K562 (cell line): ENCODE results near the gene SORT1. TPM values are rescaled to one million over a fixed set of nuclear protein-coding genes. Genes with fewer than 3 reads are reported as not detected.

Experiments used
- EP300 ChIP-seq: IDR thresholded peaks from 2 replicates; pipeline ENCODE4 v1.6.1; 2012; ENCODE audit warnings: low read length, improper control_type of control experiment
- GATAD2A ChIP-seq: fragments of 450-650 bp; IDR thresholded peaks from 2 replicates; pipeline ENCODE4 v1.6.1; 2017
- PRMT5 ChIP-seq: sonication (generic); formaldehyde crosslinking; IDR thresholded peaks from 2 replicates; pipeline ENCODE4 v1.5.0; 2020; ENCODE audit warnings: missing genetic modification reagents
- ZNF124 ChIP-seq: sonication (generic); formaldehyde crosslinking; IDR thresholded peaks from 2 replicates; pipeline ENCODE4 v1.8.1; 2022; ENCODE audit warnings: missing genetic modification reagents
- ZNF143 ChIP-seq: sonication (generic); formaldehyde crosslinking; IDR thresholded peaks from 2 replicates; pipeline ENCODE4 v1.9.0; 2022; ENCODE audit warnings: mild to moderate bottlenecking, missing genetic modification reagents
- ZNF316 ChIP-seq: fragments of 450-650 bp; IDR thresholded peaks from 2 replicates; pipeline ENCODE4 v1.6.1; 2016
- polyA plus RNA-seq, 8 experiments: library from polyadenylated mRNA; depleted of rRNA in 4 of 8; stranded (reverse) in 5 of 8; unstranded in 3 of 8; fragments of >200 nt; fragmentation: Nextera tagmentation in 2 of 8; fragmentation: Illumina TruSeq in 1 of 8; extraction: Ambion mirVana in 2 of 8; extraction: Trizol in 1 of 8; gene quantifications; 2 replicates each; pipeline versions ENCODE4 v1.2.1 to v1.2.3, GENCODE V29; 2011 to 2014; ENCODE audit warnings: inconsistent platforms in 1 of 8, missing spikeins in 1 of 8
- total RNA-seq, 7 experiments: library from RNA; depleted of rRNA in 6 of 7; stranded (reverse); fragments of >200 nt in 6 of 7; fragmentation: Illumina TruSeq in 2 of 7; extraction: Trizol in 2 of 7; gene quantifications; 2 replicates each; pipeline versions ENCODE4 v1.2.1 to v1.2.3, GENCODE V29; 2011 to 2021; ENCODE audit warnings: low replicate concordance in 1 of 7
- TF ChIP-seq, protein P1 (sequence below): fragments of 200-800 bp; sonication (Bioruptor generic); IDR thresholded peaks from 2 replicates; pipeline ENCODE4 v1.6.1; 2017; ENCODE audit warnings: missing genetic modification characterization, missing compliant biosample characterization
- TF ChIP-seq, protein P2 (sequence below): fragments of 450-650 bp; IDR thresholded peaks from 2 replicates; pipeline ENCODE4 v1.7.0; 2016; ENCODE audit warnings: borderline replicate concordance
- TF ChIP-seq, protein P3 (sequence below): sonication (generic); formaldehyde crosslinking; IDR thresholded peaks from 2 replicates; pipeline ENCODE4 v1.9.0; 2022; ENCODE audit warnings: mild to moderate bottlenecking, missing genetic modification reagents
- TF ChIP-seq, protein P4 (sequence below): sonication (generic); formaldehyde crosslinking; IDR thresholded peaks from 2 replicates; pipeline ENCODE4 v1.8.0; 2022; ENCODE audit warnings: mild to moderate bottlenecking, missing genetic modification reagents, borderline replicate concordance

The SORT1 gene
- total and polyA plus RNA-seq, 9 of the 15 experiments (the other 6 are each of a cell fraction or from before 2014, with no cell fraction given), result 27.4 to 112 (median 65.0) TPM

DNA sequence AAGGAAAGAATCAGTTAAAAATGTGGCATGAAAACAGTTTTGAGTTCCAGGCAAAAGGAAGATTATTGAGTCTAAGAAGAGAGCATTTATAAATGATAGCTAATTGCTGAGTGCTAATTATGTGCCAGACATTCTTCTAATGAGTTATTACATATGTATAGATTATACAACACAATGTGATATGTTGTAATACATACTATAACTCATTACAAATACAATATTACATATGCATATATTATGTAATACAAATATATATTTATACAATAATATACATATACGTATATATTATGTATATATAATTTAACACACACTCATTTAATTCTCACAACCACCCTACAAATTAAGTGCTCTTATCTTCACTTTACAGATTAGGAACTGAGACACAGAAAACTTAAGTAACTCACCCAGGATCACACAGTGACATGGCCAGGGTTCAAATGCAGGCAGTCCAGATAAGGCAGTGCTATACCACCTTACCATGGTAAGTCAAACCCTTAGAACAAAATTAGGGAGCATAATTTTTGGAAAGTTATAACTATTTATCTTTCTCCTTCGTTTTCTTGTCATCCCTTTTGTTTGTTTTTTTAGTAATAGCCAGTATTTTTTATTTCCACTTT is 4.0 kb downstream of the SORT1 start (continued):
- TF ChIP-seq, protein P1, sequence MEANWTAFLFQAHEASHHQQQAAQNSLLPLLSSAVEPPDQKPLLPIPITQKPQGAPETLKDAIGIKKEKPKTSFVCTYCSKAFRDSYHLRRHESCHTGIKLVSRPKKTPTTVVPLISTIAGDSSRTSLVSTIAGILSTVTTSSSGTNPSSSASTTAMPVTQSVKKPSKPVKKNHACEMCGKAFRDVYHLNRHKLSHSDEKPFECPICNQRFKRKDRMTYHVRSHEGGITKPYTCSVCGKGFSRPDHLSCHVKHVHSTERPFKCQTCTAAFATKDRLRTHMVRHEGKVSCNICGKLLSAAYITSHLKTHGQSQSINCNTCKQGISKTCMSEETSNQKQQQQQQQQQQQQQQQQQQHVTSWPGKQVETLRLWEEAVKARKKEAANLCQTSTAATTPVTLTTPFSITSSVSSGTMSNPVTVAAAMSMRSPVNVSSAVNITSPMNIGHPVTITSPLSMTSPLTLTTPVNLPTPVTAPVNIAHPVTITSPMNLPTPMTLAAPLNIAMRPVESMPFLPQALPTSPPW (CRISPR knock-in tag), result no peak
- no peak for TF ChIP-seq PRMT5 (CRISPR knock-in tag)
- TF ChIP-seq EP300, result peak; percentile 24; the same call in 1 of the 2 replicates
- TF ChIP-seq ZNF316, result peak; percentile 48; the same call in 1 of the 2 replicates
- TF ChIP-seq GATAD2A, result no peak
- no peak for TF ChIP-seq ZNF124 (CRISPR knock-in tag)
- TF ChIP-seq, protein P2, sequence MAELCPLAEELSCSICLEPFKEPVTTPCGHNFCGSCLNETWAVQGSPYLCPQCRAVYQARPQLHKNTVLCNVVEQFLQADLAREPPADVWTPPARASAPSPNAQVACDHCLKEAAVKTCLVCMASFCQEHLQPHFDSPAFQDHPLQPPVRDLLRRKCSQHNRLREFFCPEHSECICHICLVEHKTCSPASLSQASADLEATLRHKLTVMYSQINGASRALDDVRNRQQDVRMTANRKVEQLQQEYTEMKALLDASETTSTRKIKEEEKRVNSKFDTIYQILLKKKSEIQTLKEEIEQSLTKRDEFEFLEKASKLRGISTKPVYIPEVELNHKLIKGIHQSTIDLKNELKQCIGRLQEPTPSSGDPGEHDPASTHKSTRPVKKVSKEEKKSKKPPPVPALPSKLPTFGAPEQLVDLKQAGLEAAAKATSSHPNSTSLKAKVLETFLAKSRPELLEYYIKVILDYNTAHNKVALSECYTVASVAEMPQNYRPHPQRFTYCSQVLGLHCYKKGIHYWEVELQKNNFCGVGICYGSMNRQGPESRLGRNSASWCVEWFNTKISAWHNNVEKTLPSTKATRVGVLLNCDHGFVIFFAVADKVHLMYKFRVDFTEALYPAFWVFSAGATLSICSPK, result no peak
- TF ChIP-seq ZNF143 (CRISPR knock-in tag), result no peak
- TF ChIP-seq, protein P3, sequence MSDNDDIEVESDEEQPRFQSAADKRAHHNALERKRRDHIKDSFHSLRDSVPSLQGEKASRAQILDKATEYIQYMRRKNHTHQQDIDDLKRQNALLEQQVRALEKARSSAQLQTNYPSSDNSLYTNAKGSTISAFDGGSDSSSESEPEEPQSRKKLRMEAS (CRISPR knock-in tag), result no peak
- TF ChIP-seq, protein P4, sequence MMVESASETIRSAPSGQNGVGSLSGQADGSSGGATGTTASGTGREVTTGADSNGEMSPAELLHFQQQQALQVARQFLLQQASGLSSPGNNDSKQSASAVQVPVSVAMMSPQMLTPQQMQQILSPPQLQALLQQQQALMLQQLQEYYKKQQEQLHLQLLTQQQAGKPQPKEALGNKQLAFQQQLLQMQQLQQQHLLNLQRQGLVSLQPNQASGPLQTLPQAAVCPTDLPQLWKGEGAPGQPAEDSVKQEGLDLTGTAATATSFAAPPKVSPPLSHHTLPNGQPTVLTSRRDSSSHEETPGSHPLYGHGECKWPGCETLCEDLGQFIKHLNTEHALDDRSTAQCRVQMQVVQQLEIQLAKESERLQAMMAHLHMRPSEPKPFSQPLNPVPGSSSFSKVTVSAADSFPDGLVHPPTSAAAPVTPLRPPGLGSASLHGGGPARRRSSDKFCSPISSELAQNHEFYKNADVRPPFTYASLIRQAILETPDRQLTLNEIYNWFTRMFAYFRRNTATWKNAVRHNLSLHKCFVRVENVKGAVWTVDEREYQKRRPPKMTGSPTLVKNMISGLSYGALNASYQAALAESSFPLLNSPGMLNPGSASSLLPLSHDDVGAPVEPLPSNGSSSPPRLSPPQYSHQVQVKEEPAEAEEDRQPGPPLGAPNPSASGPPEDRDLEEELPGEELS (CRISPR knock-in tag), result 0 out of 2 replicates have a peak, but pooled peaks have one; percentile 26
- TF ChIP-seq, all 486 proteins: peak for 23
